Activated CD4-positive, alpha-beta T cell treated with anti-CD3 and anti-CD28 coated beads, Interleukin-2, amount 50 U/mL, for 48 hours (primary cell): ENCODE measurements around the gene MIPEP.

Experiments
- DNase-seq, 2 experiments: peaks; one replicate each; pipeline ENCODE4 v3.0.0-alpha.2; 2020

Gene MIPEP

DNA sequence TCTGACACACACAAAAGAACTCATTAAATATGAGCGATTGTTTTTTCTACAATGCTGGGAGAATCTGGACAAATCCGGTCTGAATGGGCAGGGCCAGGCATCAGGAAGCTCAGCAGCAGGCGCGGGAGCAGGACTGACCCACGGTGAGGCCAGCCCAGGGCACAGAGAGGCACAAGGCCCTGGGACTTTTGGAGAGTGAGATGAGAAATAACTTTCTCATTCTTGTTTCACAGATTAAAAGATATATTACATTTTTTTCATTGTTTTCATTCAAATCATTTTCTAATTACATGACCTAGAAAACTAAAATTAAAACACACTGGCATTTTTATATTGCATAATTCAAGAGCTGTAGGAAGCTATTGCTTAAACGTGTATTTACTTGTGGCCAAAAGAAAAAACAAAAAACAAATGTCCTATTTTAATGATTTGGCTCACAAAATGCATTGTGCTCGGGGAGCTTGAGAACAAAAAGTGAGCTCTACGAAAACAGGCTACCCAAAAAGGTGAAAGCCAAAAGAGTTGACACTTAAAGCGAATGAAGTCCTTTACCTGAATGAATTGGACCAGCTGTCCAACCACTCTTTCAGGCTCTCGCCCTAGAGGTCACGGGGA is 185.8 kb downstream of the MIPEP start:
- DNase-seq, result no peak

DNA sequence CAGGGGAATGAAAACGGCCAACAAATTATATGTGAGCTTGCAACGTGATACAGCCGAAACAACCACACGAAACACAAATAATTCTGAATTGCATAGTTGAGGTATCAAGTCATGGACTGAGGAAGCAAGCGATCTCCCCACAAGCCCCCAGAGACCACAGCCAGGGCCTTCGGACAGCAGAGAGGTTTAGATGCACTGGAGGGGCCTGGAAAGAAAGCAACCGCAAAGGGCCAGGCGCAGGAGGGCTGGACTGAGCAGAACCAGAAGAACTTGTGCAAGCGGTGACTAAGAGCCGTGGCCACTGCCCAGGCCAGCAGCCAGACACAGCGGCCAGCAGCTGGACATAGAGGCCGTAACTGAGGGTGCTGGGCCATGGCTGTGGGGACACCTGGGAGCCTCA is 187.6 kb downstream of the MIPEP start:
- DNase-seq, result no peak

DNA sequence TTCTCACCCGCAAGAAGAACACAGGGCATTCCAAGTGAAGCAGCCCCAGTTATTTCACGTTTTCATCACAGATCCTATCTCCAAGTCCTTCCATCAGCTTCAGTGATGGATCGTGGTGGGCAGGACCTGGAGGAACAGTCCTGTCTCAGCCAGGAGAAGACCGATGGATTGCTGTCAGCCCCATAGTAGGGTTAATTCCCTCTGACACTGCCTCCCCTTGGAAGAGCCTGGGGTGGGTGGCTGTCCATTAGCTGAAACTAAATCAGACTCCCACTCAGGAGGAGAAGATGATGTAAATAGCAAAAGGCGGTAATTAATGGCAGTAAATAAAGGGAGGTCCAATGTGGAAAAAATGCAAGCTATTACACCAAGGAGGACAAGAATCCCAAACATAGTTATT is 188.0 kb downstream of the MIPEP start:
- no peak for DNase-seq

DNA sequence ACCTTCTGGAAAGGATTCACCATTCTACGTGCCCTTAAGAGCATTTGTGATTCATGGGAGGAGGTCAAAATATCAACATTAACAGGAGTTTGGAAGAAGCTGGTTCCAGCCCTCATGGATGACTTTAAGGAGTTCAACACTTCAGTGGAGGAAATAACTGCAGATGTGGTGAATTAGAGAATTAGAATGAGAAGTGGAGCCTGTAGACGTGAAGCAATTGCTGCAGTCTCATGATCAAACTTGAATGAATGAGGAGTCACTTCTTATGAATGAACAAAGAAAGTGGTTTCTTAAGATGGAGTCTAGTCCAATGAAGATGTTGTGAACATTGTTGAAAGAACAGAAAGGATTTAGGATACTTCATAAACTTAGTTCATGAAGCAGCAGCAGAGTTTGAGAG is 189.9 kb downstream of the MIPEP start:
- DNase-seq, result no peak

DNA sequence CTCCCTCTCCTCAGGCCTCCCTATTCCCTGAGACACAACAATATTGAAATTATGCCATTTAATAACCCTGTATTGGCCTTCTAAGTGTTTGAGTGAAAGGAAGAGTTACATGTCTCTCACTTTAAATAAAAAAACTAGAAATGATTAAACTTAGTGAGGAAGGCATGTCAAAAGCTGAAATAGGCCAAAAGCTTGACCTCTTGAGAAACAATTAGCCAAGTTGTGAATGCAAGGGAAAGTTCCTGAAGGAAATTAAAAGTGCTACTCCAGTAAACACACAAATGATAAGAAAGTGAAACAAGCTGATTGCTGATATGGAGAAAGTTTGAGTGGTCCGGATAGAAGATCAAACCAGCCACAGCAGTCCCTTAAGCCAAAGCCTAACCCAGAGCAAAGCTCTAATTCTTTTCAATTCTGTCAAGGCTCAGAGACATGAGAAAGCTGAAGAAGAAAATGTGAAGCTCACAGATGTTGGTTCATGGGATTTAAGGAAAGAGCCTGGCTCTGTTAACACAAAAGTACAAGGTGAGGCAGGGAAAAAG is 191.4 kb downstream of the MIPEP start:
- DNase-seq, result no peak

DNA sequence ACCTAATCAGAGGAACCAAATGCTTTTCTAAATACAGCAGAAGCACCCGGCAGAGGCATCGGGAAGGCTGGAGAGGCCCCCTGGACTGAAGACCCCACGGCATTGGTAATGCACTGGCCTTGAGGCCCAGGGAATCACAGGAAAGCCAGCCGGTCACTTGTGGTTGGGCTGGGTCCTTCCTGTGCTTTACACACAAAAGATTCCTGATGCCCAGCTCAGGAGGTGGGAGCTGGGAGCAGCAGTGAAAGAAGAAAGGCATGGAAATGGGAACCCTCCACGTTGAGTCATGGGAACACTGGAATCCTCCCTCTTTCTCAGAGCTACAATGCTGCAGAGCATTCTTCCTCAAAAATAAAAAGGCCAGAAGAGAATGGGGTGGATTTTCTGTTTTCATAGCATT is 192.6 kb downstream of the MIPEP start:
- no peak for DNase-seq

DNA sequence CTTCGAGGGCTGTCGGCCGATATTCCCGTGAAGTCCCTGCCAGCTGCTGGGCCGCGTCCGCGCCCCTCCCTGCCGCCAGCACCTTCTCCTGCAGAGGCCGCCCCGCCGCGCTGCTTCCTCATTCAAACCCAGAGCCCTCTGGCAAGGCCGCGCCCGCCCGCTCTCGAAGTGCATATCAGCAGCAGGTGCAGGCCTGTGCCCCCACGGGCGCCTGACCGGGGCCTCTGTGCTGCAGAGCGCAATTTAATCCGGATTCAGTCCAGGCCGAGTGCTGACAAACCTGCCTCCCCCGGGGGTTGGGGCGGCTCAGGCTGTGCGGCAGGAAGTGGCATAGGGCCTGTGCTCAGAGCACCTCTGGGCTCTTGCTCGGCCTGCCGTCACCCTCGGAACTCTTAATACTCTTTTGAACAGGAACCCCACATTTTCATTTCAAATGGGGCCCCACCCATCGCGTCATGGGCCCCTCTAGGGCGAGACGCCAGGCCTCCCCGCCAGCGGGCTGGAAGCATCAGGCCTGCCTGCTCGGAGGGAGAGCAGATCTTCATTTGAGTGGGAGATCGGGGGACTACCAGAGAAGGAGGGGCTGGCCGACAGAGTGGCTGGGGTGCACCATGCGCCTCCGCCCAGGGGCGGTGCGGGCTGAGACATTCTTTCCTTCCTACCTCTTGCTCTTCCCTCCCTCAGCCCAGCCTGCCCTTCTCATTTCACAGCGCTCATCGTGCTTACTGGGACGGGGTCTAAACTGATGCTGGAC is 193.3 kb downstream of the MIPEP start:
- peak; percentile 50 to 59 for DNase-seq

DNA sequence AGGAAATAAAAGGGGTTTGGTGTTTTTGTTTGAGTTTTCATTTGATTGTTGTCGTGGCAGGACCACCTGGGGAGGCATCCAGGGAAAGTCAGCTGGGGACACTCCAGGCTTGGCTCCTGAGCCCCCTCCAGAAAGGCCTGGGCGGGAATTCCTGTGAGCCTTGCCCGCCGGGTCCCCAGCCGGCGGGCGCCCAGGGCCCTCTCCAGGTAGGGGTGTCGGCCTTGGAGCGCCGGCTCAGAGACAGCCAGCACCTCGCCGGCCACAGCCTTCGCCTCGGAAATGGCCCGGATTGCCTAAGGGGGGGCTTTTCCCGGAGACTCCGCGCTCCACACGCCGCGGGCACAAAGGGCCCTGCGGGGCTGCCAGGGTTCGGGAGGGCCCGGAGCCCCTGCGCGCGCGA is 194.0 kb downstream of the MIPEP start:
- DNase-seq, result no peak

DNA sequence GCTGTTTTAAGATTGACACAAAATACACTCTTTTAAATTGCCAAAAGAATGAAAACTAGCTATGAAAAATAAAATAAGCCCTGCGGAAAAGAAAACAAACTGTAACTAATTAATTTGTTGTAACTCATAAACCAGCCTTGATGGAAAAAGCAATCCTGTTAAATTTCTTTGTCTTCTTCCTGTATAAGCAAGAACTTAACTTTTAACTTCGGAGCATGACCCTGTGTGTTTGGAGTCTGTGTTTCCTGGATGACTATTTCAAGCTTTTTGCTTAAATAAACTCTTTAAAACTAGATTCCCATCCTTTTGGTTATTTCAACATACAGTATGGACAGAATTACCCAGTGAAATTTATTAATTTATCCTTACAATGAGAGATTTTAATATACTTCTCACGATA is 196.4 kb downstream of the MIPEP start:
- DNase-seq, result no peak

DNA sequence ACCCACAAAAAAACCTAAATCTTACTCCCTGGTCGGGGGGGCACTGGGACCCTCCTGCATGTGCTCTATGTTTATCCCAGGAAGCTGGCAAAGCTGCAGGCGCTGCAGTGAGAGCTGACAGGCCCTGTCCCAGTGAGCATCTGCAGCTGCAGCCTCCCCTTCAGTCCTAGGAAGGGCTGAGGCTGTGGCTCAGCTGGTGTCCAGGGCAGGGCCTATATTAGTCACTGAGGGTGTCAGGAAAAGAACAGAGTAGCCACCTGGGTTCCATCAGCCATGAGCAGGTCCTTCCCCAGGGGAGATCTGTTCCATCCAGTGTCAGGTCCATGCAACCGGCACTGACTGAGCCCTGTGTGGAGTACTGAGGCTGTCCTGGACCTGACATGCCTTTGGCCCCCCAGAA is 198.5 kb downstream of the MIPEP start:
- no peak for DNase-seq

DNA sequence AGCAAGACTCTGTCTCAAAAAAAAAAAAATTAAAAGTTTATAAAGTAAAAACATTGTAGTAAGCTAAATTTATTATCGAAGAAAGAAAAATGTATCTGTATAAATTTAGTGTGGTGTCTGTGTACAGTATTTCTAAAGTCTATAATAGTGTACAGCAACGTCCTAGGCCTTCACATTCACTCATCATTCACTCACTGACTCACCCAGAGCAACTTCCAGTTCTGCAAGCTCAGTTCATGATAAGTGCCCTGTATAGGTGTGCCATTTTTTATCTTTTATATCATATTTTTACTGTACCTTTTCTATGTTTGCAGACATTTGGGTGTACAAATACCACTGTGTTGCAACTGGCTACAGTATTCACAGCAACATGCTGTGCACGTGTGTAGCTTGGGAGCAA is 200.9 kb downstream of the MIPEP start:
- no peak for DNase-seq

DNA sequence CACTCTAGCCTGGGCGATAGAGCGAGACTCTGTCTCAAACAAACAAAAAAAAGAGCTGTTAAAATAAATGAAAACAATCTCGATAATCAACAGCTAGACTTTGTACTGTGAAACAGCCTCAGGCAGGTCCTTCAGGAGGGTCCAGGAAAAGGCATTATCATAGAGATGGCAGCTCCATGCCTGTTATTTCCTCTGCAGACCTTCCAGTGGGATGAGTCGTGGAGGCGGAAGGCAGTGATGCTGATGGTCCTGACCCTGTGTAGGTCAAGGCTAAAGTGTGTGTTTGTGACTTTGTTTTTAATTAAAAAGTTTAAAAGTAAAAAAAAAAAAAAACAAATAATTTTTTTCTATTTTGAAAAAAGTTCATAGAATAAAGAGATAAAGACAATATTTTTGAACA is 201.6 kb downstream of the MIPEP start:
- no peak for DNase-seq

DNA sequence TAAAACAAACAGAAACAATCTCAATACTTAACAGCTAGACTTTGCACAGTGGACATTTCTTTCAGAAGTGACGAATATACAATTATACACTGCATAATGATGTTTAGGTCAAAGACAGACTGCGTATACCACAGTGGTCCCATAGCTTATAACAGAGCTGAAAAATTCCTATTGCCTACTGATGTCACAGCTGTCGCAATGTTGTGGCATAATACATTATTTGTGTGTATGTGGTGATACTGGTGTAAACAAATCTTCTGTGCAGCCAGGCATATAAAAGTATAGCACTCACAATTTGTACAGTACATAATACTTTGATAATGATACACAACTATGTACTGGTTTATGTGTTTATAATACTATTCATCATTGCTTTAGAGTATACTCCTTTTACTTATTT is 202.3 kb downstream of the MIPEP start:
- no peak for DNase-seq

DNA sequence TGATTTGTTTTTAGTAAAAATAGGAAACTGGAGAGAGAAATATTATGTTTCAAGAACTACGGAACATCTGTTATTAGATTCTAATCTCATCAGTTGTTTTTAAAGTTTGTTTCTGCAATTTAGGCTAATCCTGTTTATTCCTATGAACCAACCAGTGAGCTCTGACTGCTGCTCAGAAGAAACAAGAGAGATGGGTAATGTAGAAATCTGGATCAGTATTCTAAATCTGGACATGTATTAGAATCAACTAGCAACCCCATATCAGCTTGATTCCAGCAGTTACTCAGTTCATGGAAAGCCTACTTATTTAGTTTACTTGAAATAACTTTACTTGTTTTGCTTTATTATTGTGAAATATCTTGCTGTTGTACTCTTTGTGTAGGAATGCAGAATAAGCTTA is 203.8 kb downstream of the MIPEP start:
- no peak for DNase-seq

DNA sequence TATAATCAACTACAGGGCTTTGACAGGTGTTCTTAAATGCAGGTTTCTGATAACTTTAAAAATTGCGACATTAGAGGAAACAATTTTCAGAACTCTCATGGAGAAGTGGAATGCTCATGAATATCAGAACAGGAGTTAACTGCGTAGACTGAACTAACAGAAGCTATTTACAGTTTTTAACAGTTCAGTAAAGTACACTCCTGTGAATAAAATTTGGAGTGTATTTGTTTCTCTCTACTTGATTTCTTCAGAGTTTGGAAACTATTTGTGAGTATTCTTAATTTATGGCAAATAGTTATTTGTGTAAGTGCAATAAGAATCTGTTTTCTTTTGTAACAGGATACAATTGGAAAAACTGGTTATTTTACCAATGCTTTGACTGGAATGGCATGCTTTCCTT is 204.6 kb downstream of the MIPEP start:
- DNase-seq, result no peak

DNA sequence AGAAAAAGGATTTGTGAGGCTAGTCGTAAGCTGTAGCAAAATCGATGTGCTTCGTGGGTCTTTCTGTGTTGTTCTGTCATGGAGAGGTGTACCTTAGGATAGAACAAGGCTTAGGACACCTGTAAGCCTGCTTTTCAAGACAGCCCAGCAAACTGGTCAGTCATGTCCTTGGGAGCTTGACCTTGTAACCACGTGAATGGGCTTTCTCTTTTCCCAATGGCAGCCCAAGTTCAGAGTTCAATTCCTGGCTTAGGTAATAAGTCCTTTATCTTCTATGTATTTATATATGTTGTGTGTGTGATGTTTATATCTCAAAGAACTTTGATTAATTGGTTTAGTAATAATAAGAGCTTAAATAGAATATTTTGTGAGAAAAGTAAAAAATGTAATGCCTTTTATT is 206.1 kb downstream of the MIPEP start:
- no peak for DNase-seq

DNA sequence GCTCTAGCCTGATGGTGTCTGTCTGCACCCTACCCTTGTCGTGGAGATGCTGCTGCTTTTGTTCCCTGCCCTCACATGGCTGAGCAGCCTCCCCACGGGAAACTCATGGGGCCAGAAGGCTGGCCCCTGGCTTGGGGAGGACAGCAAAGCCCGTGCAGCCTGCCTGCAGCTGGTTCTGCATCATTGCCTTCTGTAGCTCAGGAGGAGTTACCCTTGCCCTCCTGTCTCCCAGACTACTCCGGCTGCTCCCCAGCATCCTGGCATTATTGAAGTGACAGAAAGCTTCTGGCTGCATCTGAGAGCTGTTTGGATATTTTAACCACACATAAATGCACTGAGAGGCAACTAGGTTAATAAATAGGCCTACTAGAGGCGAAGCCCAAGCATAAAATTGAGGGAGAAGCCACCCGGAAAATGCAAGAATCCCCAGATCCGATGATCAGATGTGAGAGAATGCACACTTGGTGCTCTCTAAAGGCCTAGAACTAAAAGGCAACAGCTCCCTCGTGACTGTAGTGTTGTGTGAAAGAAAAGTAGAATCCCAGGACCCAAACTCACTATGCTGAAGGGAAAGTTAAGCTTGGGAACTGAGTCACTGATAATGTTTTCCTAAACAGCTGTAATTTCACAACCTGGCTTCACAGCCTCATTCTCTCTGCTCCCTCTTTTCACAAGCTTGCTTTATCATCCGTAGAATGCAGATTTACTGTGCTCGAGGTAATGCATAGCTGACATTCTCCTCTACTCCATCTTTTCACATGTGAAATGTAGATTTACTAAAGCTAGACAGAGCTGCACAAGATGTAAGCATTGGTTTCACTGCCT is 208.1 kb downstream of the MIPEP start:
- DNase-seq, result no peak
